Measurements from ENCODE around the gene SPATS1. TPM values are rescaled to one million over a fixed set of nuclear protein-coding genes. Genes with fewer than 3 reads are reported as not detected.
A peak's percentile ranks its signal among the peaks of the same experiment; 100 is the strongest.

The SPATS1 gene
- total RNA-seq, 2 experiments from 2014 or later: not detected

- Mint-ChIP-seq H3K4me1 (no peaks in the 10 kb centered on the region), H3K27me3 (peaks cover 33% of the 10 kb centered on the region), H3K4me3 (no peak overlapping the region), H3K9me3 (no peaks in the 10 kb centered on the region), H3K36me3 (ENCODE audit: low read depth) (no peaks in the 10 kb centered on the region), H3K27ac (no peak overlapping the region)
- DNase-seq: no peak
- CTCF ChIA-PET: no interaction called here
- POLR2A ChIA-PET: no interaction called here
Observed at GRCh38 chr6:44356487-44356886, 14.0 kb downstream of the SPATS1 start.

GRCh38 chr6:44359973-44360372, 17.5 kb downstream of the SPATS1 start:
- Mint-ChIP-seq H3K4me1 (no peaks in the 10 kb centered on the region), H3K27me3 (peaks cover 34% of the 10 kb centered on the region), H3K9me3 (no peaks in the 10 kb centered on the region), H3K36me3 (ENCODE audit: low read depth) (no peaks in the 10 kb centered on the region), H3K27ac (no peak overlapping the region), H3K4me3 (no peak overlapping the region)
- ChIA-PET CTCF (no interaction called here), POLR2A (no interaction called here)
- no peak for DNase-seq

- DNase-seq: no peak
- CTCF ChIA-PET: no interaction called here
- H3K4me1 Mint-ChIP-seq: no peaks in the 10 kb centered on the region
- POLR2A ChIA-PET: no interaction called here
- H3K27ac Mint-ChIP-seq: no peak overlapping the region
- no peaks in the 10 kb centered on the region for H3K9me3 Mint-ChIP-seq
- H3K4me3 Mint-ChIP-seq: no peak overlapping the region
- H3K36me3 Mint-ChIP-seq (ENCODE audit: low read depth): no peaks in the 10 kb centered on the region
- peaks cover 21% of the 10 kb centered on the region for H3K27me3 Mint-ChIP-seq
Observed at GRCh38 chr6:44361947-44362346, 19.5 kb downstream of the SPATS1 start.

DNA sequence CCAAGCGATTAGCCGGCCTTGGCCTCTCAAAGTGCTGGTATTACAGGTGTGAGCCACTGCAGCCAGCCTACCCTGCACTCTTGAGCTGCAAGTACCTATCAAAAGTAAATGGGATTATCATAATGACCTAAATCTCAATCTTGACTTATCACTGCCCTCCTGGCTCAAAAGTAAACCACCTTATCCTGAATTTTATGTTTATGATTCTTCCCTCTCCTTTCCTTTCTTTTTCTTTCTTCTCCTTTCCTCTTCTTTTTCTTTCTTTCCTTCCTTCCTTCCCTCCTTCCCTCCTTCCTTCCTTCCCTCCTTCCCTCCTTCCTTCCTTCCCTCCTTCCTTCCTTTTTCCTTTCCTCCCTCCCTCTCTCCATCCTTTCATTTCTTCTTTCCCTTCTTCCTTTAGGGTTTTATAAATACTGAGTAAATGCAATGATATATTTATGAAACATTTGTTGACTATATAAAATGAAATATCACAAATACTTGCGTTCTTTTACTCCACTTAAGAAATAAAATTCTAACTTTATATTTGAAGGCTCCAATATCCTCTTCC, 21.0 kb downstream of the SPATS1 start:
- Mint-ChIP-seq H3K27me3 (peaks cover 14% of the 10 kb centered on the region), H3K36me3 (ENCODE audit: low read depth) (no peaks in the 10 kb centered on the region), H3K9me3 (no peaks in the 10 kb centered on the region), H3K4me3 (no peak overlapping the region), H3K4me1 (peaks cover 4% of the 10 kb centered on the region), H3K27ac (no peak overlapping the region)
- CTCF ChIA-PET: no interaction called here
- POLR2A ChIA-PET: no interaction called here
- no peak for DNase-seq

DNA sequence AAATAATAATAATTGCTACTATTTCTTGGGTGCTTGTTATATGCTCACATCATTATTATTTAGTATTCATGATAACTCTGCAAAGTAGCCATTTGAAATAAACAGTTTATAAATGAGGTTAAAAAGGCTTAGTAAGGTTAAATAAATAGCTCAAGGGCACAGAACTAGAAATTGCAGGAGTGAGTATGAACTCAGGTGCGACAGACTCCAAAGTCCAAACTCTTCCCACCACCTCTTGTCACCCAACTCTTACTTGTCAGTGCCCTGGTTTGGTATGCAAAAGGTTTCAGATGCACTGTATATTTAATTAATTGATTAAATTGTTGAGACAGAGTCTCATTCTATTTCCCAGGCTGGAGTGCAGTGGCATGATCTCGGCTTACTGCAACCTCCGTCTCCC, 24.3 kb downstream of the SPATS1 start:
- H3K4me3 Mint-ChIP-seq: no peak overlapping the region
- H3K4me1 Mint-ChIP-seq: peaks cover 4% of the 10 kb centered on the region
- ChIA-PET CTCF (no interaction called here), POLR2A (no interaction called here)
- DNase-seq: no peak
- H3K27me3 Mint-ChIP-seq: peaks cover 13% of the 10 kb centered on the region
- H3K9me3 Mint-ChIP-seq: no peaks in the 10 kb centered on the region
- H3K36me3 Mint-ChIP-seq (ENCODE audit: low read depth): no peaks in the 10 kb centered on the region
- no peak overlapping the region for H3K27ac Mint-ChIP-seq

DNA sequence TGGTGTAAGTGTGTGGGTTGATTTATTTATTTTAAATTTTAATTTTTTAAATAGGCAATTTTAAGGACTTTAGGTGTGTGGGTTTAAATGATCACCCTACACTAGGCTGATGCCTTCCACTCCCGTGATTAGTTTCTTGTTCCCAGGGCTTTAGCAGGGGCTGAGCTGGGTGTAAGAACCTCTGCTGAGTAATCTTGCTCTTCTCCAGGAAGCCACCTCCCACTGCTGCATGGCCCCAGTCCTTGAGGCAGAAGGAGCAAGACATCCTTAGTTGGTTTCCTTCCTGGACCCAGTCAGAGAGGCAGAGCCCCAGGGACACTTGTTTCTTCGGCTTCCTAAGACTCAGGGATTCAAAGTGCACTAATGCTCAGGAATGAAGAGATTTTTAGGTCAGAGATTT, 25.2 kb downstream of the SPATS1 start:
- Mint-ChIP-seq H3K36me3 (ENCODE audit: low read depth) (no peaks in the 10 kb centered on the region), H3K4me3 (no peak overlapping the region), H3K4me1 (peaks cover 4% of the 10 kb centered on the region), H3K27me3 (peaks cover 12% of the 10 kb centered on the region), H3K9me3 (no peaks in the 10 kb centered on the region), H3K27ac (no peak overlapping the region)
- ChIA-PET CTCF (interaction anchor here (0.6 kb wide), 1 partner anchor 68 kb away, joined by 4 read pairs; no protein-coding TSS in a partner anchor), POLR2A (no interaction called here)
- no peak for DNase-seq

GRCh38 chr6:44373051-44373450, 30.6 kb downstream of the SPATS1 start:
- no peak for DNase-seq

GRCh38 chr6:44373787-44374186, 31.3 kb downstream of the SPATS1 start:
- Mint-ChIP-seq H3K27ac (no peak overlapping the region), H3K27me3 (peaks cover 18% of the 10 kb centered on the region), H3K36me3 (ENCODE audit: low read depth) (no peaks in the 10 kb centered on the region), H3K9me3 (no peaks in the 10 kb centered on the region), H3K4me3 (no peak overlapping the region), H3K4me1 (no peaks in the 10 kb centered on the region)
- DNase-seq: no peak
- POLR2A ChIA-PET: no interaction called here
- CTCF ChIA-PET: no interaction called here

More at GRCh38 chr6:44373051-44373450, 30.6 kb downstream of the SPATS1 start:
- POLR2A ChIA-PET: no interaction called here
- Mint-ChIP-seq H3K4me3 (no peak overlapping the region), H3K4me1 (no peaks in the 10 kb centered on the region), H3K9me3 (no peaks in the 10 kb centered on the region), H3K27me3 (peaks cover 22% of the 10 kb centered on the region), H3K36me3 (ENCODE audit: low read depth) (no peaks in the 10 kb centered on the region), H3K27ac (no peak overlapping the region)
- CTCF ChIA-PET: no interaction called here

DNA sequence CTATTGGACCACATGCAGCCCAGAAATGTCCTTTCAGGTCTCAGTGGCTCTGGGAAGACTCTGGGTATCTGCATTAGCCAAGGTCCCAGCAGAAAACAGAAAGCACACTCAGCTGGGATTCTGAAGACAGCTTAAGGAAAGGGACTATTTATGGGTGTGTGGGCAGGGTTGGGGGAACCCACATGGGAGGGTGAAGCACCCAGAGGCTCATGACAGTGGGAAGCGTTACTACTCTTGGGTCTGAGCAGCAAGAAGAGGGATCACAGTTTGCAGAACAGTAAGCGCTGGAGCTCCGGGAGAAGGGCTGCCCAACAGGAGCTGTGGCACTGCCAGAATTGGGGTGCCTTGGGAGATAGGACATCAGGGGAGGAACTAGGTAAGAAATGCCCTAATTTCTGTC, 32.6 kb downstream of the SPATS1 start:
- DNase-seq: no peak
- Mint-ChIP-seq H3K9me3 (no peaks in the 10 kb centered on the region), H3K27me3 (peaks cover 16% of the 10 kb centered on the region), H3K4me3 (no peak overlapping the region), H3K27ac (no peak overlapping the region), H3K36me3 (ENCODE audit: low read depth) (no peaks in the 10 kb centered on the region), H3K4me1 (no peaks in the 10 kb centered on the region)
- CTCF ChIA-PET: no interaction called here
- POLR2A ChIA-PET: interaction anchor here (2.2 kb wide), 1 partner anchor 12 kb away, joined by 9 read pairs; the partner anchor contains the start of gene CDC5L

- Mint-ChIP-seq H3K27ac (no peak overlapping the region), H3K36me3 (ENCODE audit: low read depth) (no peaks in the 10 kb centered on the region), H3K4me1 (no peaks in the 10 kb centered on the region), H3K9me3 (no peaks in the 10 kb centered on the region), H3K4me3 (no peak overlapping the region), H3K27me3 (peaks cover 26% of the 10 kb centered on the region)
- ChIA-PET POLR2A (no interaction called here), CTCF (no interaction called here)
- no peak for DNase-seq
Observed at GRCh38 chr6:44377484-44377883, 35.0 kb downstream of the SPATS1 start.

DNA sequence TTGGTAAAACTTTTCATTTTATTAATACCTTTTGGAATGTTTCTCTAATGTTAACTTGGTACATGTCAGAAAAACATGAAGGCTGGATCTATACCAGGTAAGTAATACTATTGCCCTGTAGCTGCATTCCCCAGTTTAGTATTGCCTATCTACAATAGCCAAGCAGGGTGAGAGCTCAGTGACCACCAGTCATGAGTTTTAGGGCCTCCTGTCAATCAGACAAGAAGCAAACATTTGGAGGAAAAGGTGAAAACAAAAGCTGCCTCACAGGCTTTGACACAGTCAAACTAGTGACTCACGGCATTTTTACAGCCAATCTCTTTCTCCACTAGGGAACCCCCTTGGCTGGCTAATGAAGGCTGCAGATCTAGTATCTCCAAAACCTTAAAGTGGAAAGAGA, 35.5 kb downstream of the SPATS1 start:
- POLR2A ChIA-PET: no interaction called here
- Mint-ChIP-seq H3K27ac (no peak overlapping the region), H3K4me1 (no peaks in the 10 kb centered on the region), H3K4me3 (no peak overlapping the region), H3K36me3 (ENCODE audit: low read depth) (no peaks in the 10 kb centered on the region), H3K9me3 (no peaks in the 10 kb centered on the region), H3K27me3 (peaks cover 22% of the 10 kb centered on the region)
- CTCF ChIA-PET: no interaction called here
- no peak for DNase-seq

GRCh38 chr6:44381739-44382138, 39.3 kb downstream of the SPATS1 start:
- Mint-ChIP-seq H3K27me3 (peaks cover 20% of the 10 kb centered on the region), H3K36me3 (ENCODE audit: low read depth) (no peaks in the 10 kb centered on the region), H3K4me3 (no peak overlapping the region), H3K4me1 (peaks cover 4% of the 10 kb centered on the region), H3K9me3 (no peaks in the 10 kb centered on the region), H3K27ac (no peak overlapping the region)
- DNase-seq: no peak
- ChIA-PET POLR2A (no interaction called here), CTCF (no interaction called here)

DNA sequence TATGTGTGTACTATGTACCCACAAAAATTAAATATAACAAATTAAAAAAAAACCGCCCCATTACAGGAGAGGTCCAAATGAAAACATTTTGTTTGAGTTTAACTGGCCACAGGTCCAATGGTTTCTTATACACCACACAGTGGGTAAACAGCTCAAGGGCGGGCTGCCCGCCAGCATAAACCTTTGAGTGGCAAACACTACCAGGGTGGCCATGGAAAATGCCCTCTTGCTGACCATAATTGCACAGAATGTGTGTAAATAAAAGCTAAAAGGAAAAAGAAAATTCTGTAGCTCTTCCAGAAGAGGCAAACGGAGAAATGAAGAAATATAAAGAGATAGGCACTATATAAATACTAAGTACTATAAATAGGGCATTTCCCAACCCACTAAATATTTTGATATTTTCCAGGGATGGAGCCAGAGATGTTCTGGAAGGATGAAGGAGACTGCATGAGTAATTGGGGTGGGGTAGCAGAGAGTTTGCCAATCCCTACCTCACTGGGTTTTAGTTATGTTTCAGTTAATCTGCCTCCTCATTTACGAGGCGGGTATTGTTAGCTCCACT, 44.0 kb downstream of the SPATS1 start:
- peak overlapping the region; percentile 99 for H3K4me3 Mint-ChIP-seq
- H3K27ac Mint-ChIP-seq: no peak overlapping the region
- POLR2A ChIA-PET: interaction anchor here (1.0 to 2.2 kb wide), 4 partner anchors 11 to 122 kb away, joined by 4 to 9 read pairs (median 8); partner anchors contain the start of gene AARS2
- no peak for DNase-seq
- H3K9me3 Mint-ChIP-seq: no peaks in the 10 kb centered on the region
- CTCF ChIA-PET: interaction anchor here (1.4 kb wide), 1 partner anchor 73 kb away, joined by 3 read pairs; the partner anchor contains the start of gene AARS2
- peaks cover 27% of the 10 kb centered on the region for H3K36me3 Mint-ChIP-seq (ENCODE audit: low read depth)
- H3K27me3 Mint-ChIP-seq: peaks cover 11% of the 10 kb centered on the region
- H3K4me1 Mint-ChIP-seq: peaks cover 38% of the 10 kb centered on the region

GRCh38 chr6:44386929-44387345, 44.5 kb downstream of the SPATS1 start:
- H3K27me3 Mint-ChIP-seq: peaks cover 7% of the 10 kb centered on the region
- H3K9me3 Mint-ChIP-seq: no peaks in the 10 kb centered on the region
- H3K36me3 Mint-ChIP-seq (ENCODE audit: low read depth): peaks cover 32% of the 10 kb centered on the region
- POLR2A ChIA-PET: interaction anchor here (0.9 to 2.2 kb wide), 14 partner anchors 10 to 991 kb away, joined by 3 to 9 read pairs (median 6); partner anchors contain the start of genes AARS2, HSP90AB1 and SUPT3H
- peaks cover 41% of the 10 kb centered on the region for H3K4me1 Mint-ChIP-seq
- H3K27ac Mint-ChIP-seq: peak overlapping the region; percentile 97
- CTCF ChIA-PET: interaction anchor here (0.8 to 1.4 kb wide), 2 partner anchors 42 to 74 kb away, joined by 3 read pairs; partner anchors contain the start of gene AARS2
- peak overlapping the region; percentile 99 for H3K4me3 Mint-ChIP-seq
- no peak for DNase-seq

Data from activated CD4-positive, alpha-beta memory T cell treated with anti-CD3 and anti-CD28 coated beads, Interleukin-2, amount 10 ng/mL, durations not matched to agents 7 days and 5 days (primary cell).